ENCODE results near the gene UBE3D.
"Not testable (repeated sequence)": the region's sequence is repeated elsewhere in the genome, so short reads cannot be mapped to it uniquely, and the experiment has no call there.

The UBE3D gene

GRCh38 chr6:82865461-82865860 is 200.2 kb downstream of the UBE3D start:
- DNase-seq = no peak

GRCh38 chr6:82863781-82864180 is 201.9 kb downstream of the UBE3D start:
- DNase-seq = no peak

GRCh38 chr6:82862543-82862942 is 203.1 kb downstream of the UBE3D start:
- no peak for DNase-seq

- DNase-seq = no peak
Measured at GRCh38 chr6:82861121-82861520, 204.5 kb downstream of the UBE3D start.

GRCh38 chr6:82856077-82856476 is 209.6 kb downstream of the UBE3D start:
- DNase-seq = not testable (repeated sequence)

- DNase-seq = not testable (repeated sequence)
Measured at GRCh38 chr6:82852904-82853303, 212.7 kb downstream of the UBE3D start.

GRCh38 chr6:82843291-82843885 is 222.3 kb downstream of the UBE3D start:
- no peak for DNase-seq

- no peak for DNase-seq
Measured at GRCh38 chr6:82842721-82843120, 222.9 kb downstream of the UBE3D start.
